HL-60 (cell line): ENCODE results near the gene SMYD2.

ENCODE experiments used
- DNase-seq, 2 experiments: peaks; one replicate each; pipeline ENCODE4 v3.0.0-alpha.2; 2010 to 2020; ENCODE audit warnings: low read depth in 1 of 2, low spot score in 1 of 2
- H3K27ac ChIP-seq: fragments of 250-450 bp; sonication (Bioruptor Pico); replicated peaks from 2 replicates; pipeline ENCODE4 v1.5.1; 2020; ENCODE audit warnings: mild to moderate bottlenecking, moderate library complexity
- H3K27me3 ChIP-seq: fragments of 250-450 bp; sonication (Bioruptor Pico); 2 replicates; pipeline ENCODE4 v1.5.1; 2021; ENCODE audit warnings: mild to moderate bottlenecking, moderate library complexity; ENCODE audit not compliant: insufficient read depth, poor library complexity, severe bottlenecking
- H3K4me3 ChIP-seq: replicated peaks from 2 replicates; pipeline ENCODE4 v1.5.1; 2011; ENCODE audit warnings: mild to moderate bottlenecking, control low read depth, low read length; ENCODE audit not compliant: insufficient read depth
- GABPA ChIP-seq: IDR thresholded peaks from 2 replicates; pipeline ENCODE4 v1.6.1; 2012; ENCODE audit warnings: low read depth
- POLR2AphosphoS5 ChIP-seq: IDR thresholded peaks from 2 replicates; pipeline ENCODE4 v1.6.1; 2012; ENCODE audit warnings: low read depth
- SPI1 ChIP-seq: IDR thresholded peaks from 2 replicates; pipeline ENCODE4 v1.6.1; 2012; ENCODE audit warnings: low read depth, mild to moderate bottlenecking, borderline replicate concordance
- TF ChIP-seq, protein P1 (sequence below): IDR thresholded peaks from one replicate; pipeline ENCODE4 v1.5.1; 2011; ENCODE audit warnings: low read length, control low read depth, inconsistent platforms; ENCODE audit not compliant: insufficient read depth
- TF ChIP-seq, protein P2 (sequence below): IDR thresholded peaks from 2 replicates; pipeline ENCODE4 v1.6.1; 2012; ENCODE audit warnings: low read depth; ENCODE audit not compliant: insufficient replicate concordance

SMYD2 gene

GRCh38 chr1:214301526-214301925 is 20.6 kb downstream of the SMYD2 start:
- Histone ChIP-seq H3K4me3 (no peak overlapping the region), H3K27me3 (no peaks in the 10 kb centered on the region), H3K27ac (no peak overlapping the region)
- no peak for DNase-seq
- no peak for TF ChIP-seq GABPA
- TF ChIP-seq SPI1: no peak
- TF ChIP-seq, protein P1, sequence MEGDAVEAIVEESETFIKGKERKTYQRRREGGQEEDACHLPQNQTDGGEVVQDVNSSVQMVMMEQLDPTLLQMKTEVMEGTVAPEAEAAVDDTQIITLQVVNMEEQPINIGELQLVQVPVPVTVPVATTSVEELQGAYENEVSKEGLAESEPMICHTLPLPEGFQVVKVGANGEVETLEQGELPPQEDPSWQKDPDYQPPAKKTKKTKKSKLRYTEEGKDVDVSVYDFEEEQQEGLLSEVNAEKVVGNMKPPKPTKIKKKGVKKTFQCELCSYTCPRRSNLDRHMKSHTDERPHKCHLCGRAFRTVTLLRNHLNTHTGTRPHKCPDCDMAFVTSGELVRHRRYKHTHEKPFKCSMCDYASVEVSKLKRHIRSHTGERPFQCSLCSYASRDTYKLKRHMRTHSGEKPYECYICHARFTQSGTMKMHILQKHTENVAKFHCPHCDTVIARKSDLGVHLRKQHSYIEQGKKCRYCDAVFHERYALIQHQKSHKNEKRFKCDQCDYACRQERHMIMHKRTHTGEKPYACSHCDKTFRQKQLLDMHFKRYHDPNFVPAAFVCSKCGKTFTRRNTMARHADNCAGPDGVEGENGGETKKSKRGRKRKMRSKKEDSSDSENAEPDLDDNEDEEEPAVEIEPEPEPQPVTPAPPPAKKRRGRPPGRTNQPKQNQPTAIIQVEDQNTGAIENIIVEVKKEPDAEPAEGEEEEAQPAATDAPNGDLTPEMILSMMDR: no peak
- no peak for TF ChIP-seq POLR2AphosphoS5
- TF ChIP-seq, protein P2, sequence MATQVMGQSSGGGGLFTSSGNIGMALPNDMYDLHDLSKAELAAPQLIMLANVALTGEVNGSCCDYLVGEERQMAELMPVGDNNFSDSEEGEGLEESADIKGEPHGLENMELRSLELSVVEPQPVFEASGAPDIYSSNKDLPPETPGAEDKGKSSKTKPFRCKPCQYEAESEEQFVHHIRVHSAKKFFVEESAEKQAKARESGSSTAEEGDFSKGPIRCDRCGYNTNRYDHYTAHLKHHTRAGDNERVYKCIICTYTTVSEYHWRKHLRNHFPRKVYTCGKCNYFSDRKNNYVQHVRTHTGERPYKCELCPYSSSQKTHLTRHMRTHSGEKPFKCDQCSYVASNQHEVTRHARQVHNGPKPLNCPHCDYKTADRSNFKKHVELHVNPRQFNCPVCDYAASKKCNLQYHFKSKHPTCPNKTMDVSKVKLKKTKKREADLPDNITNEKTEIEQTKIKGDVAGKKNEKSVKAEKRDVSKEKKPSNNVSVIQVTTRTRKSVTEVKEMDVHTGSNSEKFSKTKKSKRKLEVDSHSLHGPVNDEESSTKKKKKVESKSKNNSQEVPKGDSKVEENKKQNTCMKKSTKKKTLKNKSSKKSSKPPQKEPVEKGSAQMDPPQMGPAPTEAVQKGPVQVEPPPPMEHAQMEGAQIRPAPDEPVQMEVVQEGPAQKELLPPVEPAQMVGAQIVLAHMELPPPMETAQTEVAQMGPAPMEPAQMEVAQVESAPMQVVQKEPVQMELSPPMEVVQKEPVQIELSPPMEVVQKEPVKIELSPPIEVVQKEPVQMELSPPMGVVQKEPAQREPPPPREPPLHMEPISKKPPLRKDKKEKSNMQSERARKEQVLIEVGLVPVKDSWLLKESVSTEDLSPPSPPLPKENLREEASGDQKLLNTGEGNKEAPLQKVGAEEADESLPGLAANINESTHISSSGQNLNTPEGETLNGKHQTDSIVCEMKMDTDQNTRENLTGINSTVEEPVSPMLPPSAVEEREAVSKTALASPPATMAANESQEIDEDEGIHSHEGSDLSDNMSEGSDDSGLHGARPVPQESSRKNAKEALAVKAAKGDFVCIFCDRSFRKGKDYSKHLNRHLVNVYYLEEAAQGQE: no peak

DNA sequence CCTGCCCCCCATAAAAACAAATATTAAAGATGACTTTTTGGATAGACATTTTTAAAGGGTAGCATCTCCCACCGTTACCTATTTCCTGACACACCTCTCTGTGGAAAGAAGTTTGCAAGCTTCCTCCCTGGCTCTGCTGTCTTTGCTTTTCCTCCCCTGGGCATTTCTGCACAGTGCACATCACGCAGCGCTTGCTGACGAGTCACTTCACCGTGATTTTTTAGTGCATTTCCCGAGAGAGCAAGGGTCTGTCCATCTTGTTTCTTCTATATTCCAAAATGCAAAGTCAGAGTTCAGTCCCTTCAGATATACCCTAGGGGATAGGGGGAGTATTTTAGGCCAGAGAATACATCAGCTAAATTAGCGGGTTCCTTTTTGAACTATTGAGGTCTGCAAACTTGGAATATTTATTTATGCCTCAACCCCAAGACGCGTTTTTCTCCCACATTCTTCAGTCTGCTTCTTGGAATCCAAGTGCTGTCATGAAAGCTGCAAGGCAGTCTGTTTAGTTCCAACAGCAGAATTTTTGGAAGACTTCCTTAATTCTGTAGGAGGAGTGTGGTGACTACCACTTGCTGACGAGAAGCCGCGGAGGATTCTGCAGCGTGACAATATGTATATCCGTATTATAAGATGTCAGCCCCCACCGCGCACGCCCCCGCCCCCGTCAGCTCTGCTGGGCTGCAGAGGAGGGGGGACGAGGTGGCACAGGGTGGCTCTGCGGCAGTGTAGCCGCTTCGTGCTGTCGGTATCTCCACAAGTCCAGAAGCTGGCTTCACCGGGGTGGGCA is 22.4 kb downstream of the SMYD2 start:
- no peaks in the 10 kb centered on the region for H3K27me3 ChIP-seq
- H3K4me3 ChIP-seq: no peak overlapping the region
- no peak overlapping the region for H3K27ac ChIP-seq
- no peak for DNase-seq
- TF ChIP-seq, protein P2: no peak
- no peak for TF ChIP-seq SPI1
- no peak for TF ChIP-seq POLR2AphosphoS5
- TF ChIP-seq, protein P1: no peak
- TF ChIP-seq GABPA: no peak

GRCh38 chr1:214305164-214305751 is 24.3 kb downstream of the SMYD2 start:
- Histone ChIP-seq H3K27ac (no peak overlapping the region), H3K4me3 (no peak overlapping the region), H3K27me3 (no peaks in the 10 kb centered on the region)
- no peak for DNase-seq
- TF ChIP-seq POLR2AphosphoS5 (no peak), SPI1 (no peak)
- TF ChIP-seq, protein P1: no peak
